ENCODE measurements around the gene KLHL28.

KLHL28 gene

GRCh38 chr14:44951051-44951450 lies 10.7 kb downstream of the KLHL28 start:
- TF ChIP-seq CTCF (IDR thresholded peaks at IDR 0.05) (no peak), ZFX (IDR thresholded peaks at IDR 0.05; ENCODE audit: borderline replicate concordance) (no peak)
- H3K27ac ChIP-seq, result no peak overlapping the region

GRCh38 chr14:44945264-44945663 lies 16.5 kb downstream of the KLHL28 start:
- H3K27ac ChIP-seq, result no peak overlapping the region
- TF ChIP-seq CTCF (IDR thresholded peaks at IDR 0.05) (no peak), ZFX (IDR thresholded peaks at IDR 0.05; ENCODE audit: borderline replicate concordance) (no peak)

- TF ChIP-seq ZFX (IDR thresholded peaks at IDR 0.05; ENCODE audit: borderline replicate concordance) (no peak), CTCF (IDR thresholded peaks at IDR 0.05) (no peak)
- no peak overlapping the region for H3K27ac ChIP-seq
Observed at GRCh38 chr14:44944107-44944506, 17.6 kb downstream of the KLHL28 start.

GRCh38 chr14:44942436-44942835 lies 19.3 kb downstream of the KLHL28 start:
- H3K27ac ChIP-seq, result no peak overlapping the region
- TF ChIP-seq ZFX (IDR thresholded peaks at IDR 0.05; ENCODE audit: borderline replicate concordance) (no peak), CTCF (IDR thresholded peaks at IDR 0.05) (no peak)

GRCh38 chr14:44941591-44941990 lies 20.2 kb downstream of the KLHL28 start:
- H3K27ac ChIP-seq, result no peak overlapping the region
- TF ChIP-seq ZFX (IDR thresholded peaks at IDR 0.05; ENCODE audit: borderline replicate concordance) (no peak), CTCF (IDR thresholded peaks at IDR 0.05) (no peak)

GRCh38 chr14:44940944-44941343 lies 20.8 kb downstream of the KLHL28 start:
- no peak overlapping the region for H3K27ac ChIP-seq
- TF ChIP-seq ZFX (IDR thresholded peaks at IDR 0.05; ENCODE audit: borderline replicate concordance) (no peak), CTCF (IDR thresholded peaks at IDR 0.05) (no peak)

GRCh38 chr14:44940211-44940610 lies 21.5 kb downstream of the KLHL28 start:
- TF ChIP-seq ZFX (IDR thresholded peaks at IDR 0.05; ENCODE audit: borderline replicate concordance) (no peak), CTCF (IDR thresholded peaks at IDR 0.05) (no peak)
- H3K27ac ChIP-seq, result no peak overlapping the region
